ENCODE measurements around the gene FLNB. TPM values are rescaled to one million over a fixed set of nuclear protein-coding genes. Genes with fewer than 3 reads are reported as not detected.

Gene FLNB
- total RNA-seq, 1 experiment from 2014 or later = 83.4 TPM

- no peaks in the 10 kb centered on the region for H3K36me3 Mint-ChIP-seq (ENCODE audit: insufficient read depth in 1 of 3, low read depth in 3 of 3)
- H4K91ac ChIP-seq (ENCODE audit: insufficient read length, low read depth, low read length) = no peak overlapping the region
- H3K79me2 ChIP-seq (ENCODE audit: insufficient read depth, low read length) = no peaks in the 10 kb centered on the region
- H3K18ac ChIP-seq (ENCODE audit: insufficient read length, low read depth, low read length) = no peak overlapping the region
- no peaks in the 10 kb centered on the region for H3K27me3 Mint-ChIP-seq (ENCODE audit: low read depth)
- H3K4me1 Mint-ChIP-seq = peaks cover 8 to 13% of the 10 kb centered on the region in 2 experiments
- H3K4me3 Mint-ChIP-seq = no peak overlapping the region; a peak in 2 of 5 replicates
- no peak for DNase-seq
- no peaks in the 10 kb centered on the region for H3K9me3 ChIP-seq (ENCODE audit: control insufficient read depth, low read depth, low read length)
- no peak overlapping the region for H2BK20ac ChIP-seq (ENCODE audit: low read depth, low read length, poor library complexity, severe bottlenecking)
- H3K4me2 ChIP-seq (ENCODE audit: insufficient read depth, insufficient read length, low read length) = no peak overlapping the region
- no peak overlapping the region for H3K27ac ChIP-seq (ENCODE audit: insufficient read length, low read depth, low read length)
- no peak overlapping the region for H2BK15ac ChIP-seq (ENCODE audit: low read depth, low read length)
- no peak overlapping the region for H2BK5ac ChIP-seq (ENCODE audit: insufficient read length, low read length)
- peaks cover 6% of the 10 kb centered on the region; the same call in 1 of the 2 replicates for H3K4me1 ChIP-seq (ENCODE audit: insufficient read depth, low read length)
- H2BK120ac ChIP-seq (ENCODE audit: low read depth, low read length, poor library complexity, severe bottlenecking) = no peak overlapping the region
- no peak overlapping the region for H4K8ac ChIP-seq (replicated peaks; ENCODE audit: insufficient read length, low read depth, low read length)
- peak; percentile 55; the same call in 2 of the 3 replicates for TF ChIP-seq CTCF (conservative IDR thresholded peaks at IDR 0.05)
- H3K23me2 ChIP-seq (ENCODE audit: insufficient read length, low read depth, low read length, poor library complexity, severe bottlenecking) = no peaks in the 10 kb centered on the region
- H4K5ac ChIP-seq (ENCODE audit: insufficient read length, low read depth, low read length) = no peak overlapping the region
- H3K9ac ChIP-seq (ENCODE audit: extremely low read depth, insufficient read length, low read length) = no peak overlapping the region
- H3K79me1 ChIP-seq (ENCODE audit: insufficient read depth, low read depth, low read length, poor library complexity, severe bottlenecking) = no peaks in the 10 kb centered on the region
- H3K4ac ChIP-seq (ENCODE audit: low read depth, low read length) = no peak overlapping the region
- no peak overlapping the region for H2BK12ac ChIP-seq (ENCODE audit: insufficient read length, low read depth, low read length)
- H3K14ac ChIP-seq (ENCODE audit: insufficient read depth, low read length) = no peak overlapping the region
- no peak overlapping the region for H2AK5ac ChIP-seq (ENCODE audit: insufficient read length, low read length)
- no peak overlapping the region for H2AFZ ChIP-seq (ENCODE audit: low read length)
- H4K20me1 ChIP-seq (ENCODE audit: control insufficient read depth, insufficient read depth, insufficient read length) = no peaks in the 10 kb centered on the region
- no peaks in the 10 kb centered on the region for H3K27me3 ChIP-seq (ENCODE audit: insufficient read depth, low read length)
- H3K9me3 Mint-ChIP-seq = no peaks in the 10 kb centered on the region
- H3K23ac ChIP-seq (ENCODE audit: insufficient read length, low read depth, low read length) = no peak overlapping the region
- no peak overlapping the region for H3K56ac ChIP-seq (ENCODE audit: insufficient read length, low read depth, low read length)
- H3T11ph ChIP-seq (ENCODE audit: low read length) = no peak overlapping the region
- peak overlapping the region in 2 of 3 experiments; percentile 41 to 87; a peak in 1 of 7 replicates for H3K27ac Mint-ChIP-seq
- no CpG with 5 or more reads among the region's 5 CpGs for WGBS (ENCODE audit: extremely low coverage, insufficient read length, low lambda C conversion rate)
Measured at GRCh38 chr3:57961828-57962447, 46.3 kb upstream of the FLNB start.

All from H9 (cell line).